ENCODE results near the gene KIAA1958. TPM values are rescaled to one million over a fixed set of nuclear protein-coding genes. Genes with fewer than 3 reads are reported as not detected.
A peak's percentile ranks its signal among the peaks of the same experiment; 100 is the strongest.

The KIAA1958 gene
- total and polyA plus RNA-seq, 2 of the 4 experiments (the other 2 are of a cell fraction): 0.65 to 1.8 TPM

GRCh38 chr9:112694706-112695555, 208.3 kb downstream of the KIAA1958 start (continued):
- TF ChIP-seq RCOR1 (IDR thresholded peaks at IDR 0.05; ENCODE audit: insufficient replicate concordance, low read length): no peak

DNA sequence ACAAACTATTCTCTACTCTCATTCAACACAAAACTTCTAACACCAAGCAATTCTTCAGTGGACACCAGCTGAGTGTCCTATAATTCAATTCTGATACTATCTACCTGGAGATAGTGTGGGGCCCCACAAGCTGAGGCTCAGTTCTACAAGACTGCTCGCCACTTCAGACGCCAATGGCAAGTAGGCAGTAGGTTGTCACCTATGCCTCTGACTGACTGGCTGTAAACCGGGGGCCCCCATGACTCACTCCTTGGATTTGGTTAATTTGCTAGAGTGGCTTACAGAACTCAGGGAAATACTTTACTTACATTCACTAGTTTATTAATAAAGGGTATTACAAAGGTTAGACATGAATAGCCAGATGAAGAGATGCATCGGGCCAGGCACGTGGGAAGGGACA, 209.8 kb downstream of the KIAA1958 start:
- no peak overlapping the region for H2BK20ac ChIP-seq (ENCODE audit: low read depth, low read length)
- no peak overlapping the region for H3K4ac ChIP-seq (ENCODE audit: low read depth, low read length)
- dilution Hi-C loops (cut with HindIII; ENCODE audit: low sequenced_read_pairs, unreplicated experiment): no loop called here
- no peak overlapping the region for H2BK15ac ChIP-seq (ENCODE audit: low read depth, low read length)
- no peak overlapping the region for H3K27ac ChIP-seq (ENCODE audit: insufficient read depth, low read length)
- H2AK5ac ChIP-seq (ENCODE audit: low read depth, low read length): no peak overlapping the region
- in situ Hi-C loops (cut with MboI; ENCODE audit: low sequenced_read_pairs): no loop called here
- H2AK9ac ChIP-seq (replicated peaks; ENCODE audit: low read depth, low read length, poor library complexity): peak overlapping the region; percentile 48
- H2AFZ ChIP-seq (replicated peaks; ENCODE audit: low read length, poor library complexity): no peak overlapping the region
- H4K91ac ChIP-seq (ENCODE audit: insufficient read depth, low read depth, low read length): no peak overlapping the region
- CTCF ChIA-PET: no interaction called here
- H3K23ac ChIP-seq (ENCODE audit: low read depth, low read length): no peak overlapping the region
- no peaks in the 10 kb centered on the region; the same call in 1 of the 2 replicates for H4K20me1 ChIP-seq (ENCODE audit: insufficient read depth, low read length)
- no peaks in the 10 kb centered on the region for H3K9me3 ChIP-seq (ENCODE audit: control insufficient read depth, insufficient read depth, low read length)
- peaks cover 7% of the 10 kb centered on the region for H3K36me3 ChIP-seq (ENCODE audit: control insufficient read depth, insufficient read depth, low read length)
- TF ChIP-seq POLR2A (IDR thresholded peaks at IDR 0.05; ENCODE audit: low read depth, low read length) (no peak), BHLHE40 (IDR thresholded peaks at IDR 0.05; ENCODE audit: low read depth, low read length) (no peak)
- H3K79me1 ChIP-seq (ENCODE audit: low read depth in 1 of 2, low read length in 2 of 2): peaks cover 7 to 8% of the 10 kb centered on the region in 2 experiments
- H3K4me1 ChIP-seq (ENCODE audit: control insufficient read depth, insufficient read depth, low read length): no peaks in the 10 kb centered on the region
- ATAC-seq (ENCODE audit: low read depth) (no peak), DNase-seq (no peak)
- H3K27me3 ChIP-seq (ENCODE audit: control insufficient read depth, insufficient read depth, low read length): no peaks in the 10 kb centered on the region
- H2BK5ac ChIP-seq (ENCODE audit: low read depth, low read length, poor library complexity, severe bottlenecking): no peak overlapping the region
- no peak overlapping the region for H4K5ac ChIP-seq (ENCODE audit: low read depth, low read length)
- no peak overlapping the region for H3K4me3 ChIP-seq (ENCODE audit: insufficient read depth, low read depth, low read length)
- no peak overlapping the region for H3K18ac ChIP-seq (ENCODE audit: low read depth, low read length)
- POLR2A ChIA-PET (ENCODE audit: unreplicated experiment): no interaction called here
- BruUV-seq (replicated peaks): no TSS peak
- no peak overlapping the region for H3K4me2 ChIP-seq (ENCODE audit: low read depth, low read length)
- intact Hi-C loops (cut with micrococcal nuclease): no loop called here
- H3K9ac ChIP-seq (ENCODE audit: low read depth, low read length): no peak overlapping the region
- H4K8ac ChIP-seq (ENCODE audit: low read depth in 2 of 2, low read length in 2 of 2): no peak overlapping the region
- H3K14ac ChIP-seq (replicated peaks; ENCODE audit: low read depth, low read length): no peak overlapping the region; the same call in 1 of the 2 replicates
- H2BK120ac ChIP-seq (ENCODE audit: low read depth, low read length): no peak overlapping the region
- WGBS, 2 experiments (ENCODE audit: extremely low coverage in 2 of 2, insufficient read length in 1 of 2): no CpG with 5 or more reads among the region's 5 CpGs
- peaks cover 5% of the 10 kb centered on the region; the same call in 1 of the 2 replicates for H3K9me1 ChIP-seq (ENCODE audit: insufficient read depth, low read length)
- no peak overlapping the region for H3K56ac ChIP-seq (ENCODE audit: extremely low read depth, insufficient read depth, low read length)
